KG1 (cell line): ENCODE measurements around the gene NCS1.
A peak's percentile ranks its signal among the peaks of the same experiment; 100 is the strongest.

Experiments used
- DNase-seq: peaks from one replicate; lab custom pipeline; 2025; lab: John Stamatoyannopoulos, UW

Gene NCS1

DNA sequence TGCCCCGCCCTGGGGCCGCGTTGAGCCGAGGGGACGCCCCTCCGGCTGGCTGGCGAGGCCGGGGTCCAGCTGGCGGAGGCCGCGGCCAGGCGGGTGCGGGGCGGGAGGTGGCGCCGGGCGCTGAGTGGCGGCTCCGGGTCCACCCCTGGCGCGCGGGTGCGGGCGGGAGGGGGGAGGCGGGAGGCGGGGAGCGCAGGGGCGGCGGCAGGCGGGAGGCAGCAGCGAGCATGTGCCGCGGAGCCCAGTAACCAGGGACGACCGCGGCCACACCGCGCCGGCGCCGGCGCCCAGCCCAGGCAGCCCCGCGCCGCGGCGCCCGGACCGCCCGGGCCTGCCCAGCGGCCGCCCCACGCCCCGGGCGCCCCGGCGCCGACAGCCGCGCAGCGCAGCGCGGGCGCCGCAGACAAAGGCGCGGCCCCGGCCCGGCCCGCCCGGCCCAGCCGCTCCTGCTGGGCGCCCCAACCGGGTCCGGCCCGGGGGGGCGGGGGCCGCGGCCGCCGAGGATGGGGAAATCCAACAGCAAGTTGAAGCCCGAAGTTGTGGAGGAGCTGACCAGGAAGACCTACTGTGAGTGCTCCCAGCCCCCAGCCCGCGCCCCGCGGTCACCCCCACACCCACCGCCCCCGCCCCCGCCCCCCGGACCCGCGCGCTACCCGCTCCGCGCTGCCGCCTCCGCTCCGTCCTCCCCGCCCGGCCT lies at the start of gene NCS1:
NCS1 (plus strand) TSS at position 244 of the 697 bp plus-strand sequence; CDS start at position 504, 260 bp downstream.
- DNase-seq: no peak

DNA sequence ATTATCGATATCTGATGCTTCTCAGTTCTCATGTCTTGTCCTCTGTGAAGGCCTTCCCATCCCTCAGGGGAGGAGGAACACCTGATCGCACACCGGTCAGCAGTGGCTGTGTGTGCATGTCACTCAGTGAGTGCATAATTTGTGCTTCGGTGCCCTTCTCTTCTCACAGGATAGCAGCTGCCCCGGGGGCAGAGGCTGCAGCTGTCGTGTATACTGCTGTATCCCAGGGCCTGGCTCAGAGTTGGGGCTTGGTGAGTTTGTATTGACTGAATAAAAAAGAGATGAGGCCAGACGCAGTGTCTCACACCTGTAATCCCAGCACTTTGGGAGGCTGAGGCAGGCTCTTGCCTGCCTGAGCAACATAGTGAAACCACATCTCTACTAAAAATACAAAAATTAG lies 49.7 kb upstream of the NCS1 start:
- no peak for DNase-seq

- DNase-seq: no peak
These were observed 47.9 kb upstream of the NCS1 start for GRCh38 chr9:130124085-130124860.

GRCh38 chr9:130126721-130127433 lies 45.3 kb upstream of the NCS1 start:
- no peak for DNase-seq

DNA sequence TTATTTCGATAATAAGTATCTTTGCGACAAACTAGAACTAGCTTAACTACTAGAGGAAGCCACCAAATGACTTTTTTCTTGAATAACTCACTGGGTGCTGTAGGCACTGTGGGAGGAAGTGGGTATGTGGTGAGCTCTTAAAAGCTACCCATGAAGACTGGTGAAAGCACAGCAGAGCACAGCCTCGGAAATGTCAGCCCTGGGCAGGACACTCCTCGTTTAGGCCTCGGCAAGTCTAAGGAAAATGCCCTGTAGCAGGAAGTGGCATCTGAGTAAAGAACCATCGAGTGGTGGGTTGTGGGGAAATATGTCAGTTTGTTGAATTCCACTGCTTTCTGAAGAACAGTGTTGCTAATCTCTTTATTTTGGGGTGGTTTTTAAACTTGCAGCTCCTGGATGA lies 44.0 kb upstream of the NCS1 start:
- peak; percentile 66 for DNase-seq

DNA sequence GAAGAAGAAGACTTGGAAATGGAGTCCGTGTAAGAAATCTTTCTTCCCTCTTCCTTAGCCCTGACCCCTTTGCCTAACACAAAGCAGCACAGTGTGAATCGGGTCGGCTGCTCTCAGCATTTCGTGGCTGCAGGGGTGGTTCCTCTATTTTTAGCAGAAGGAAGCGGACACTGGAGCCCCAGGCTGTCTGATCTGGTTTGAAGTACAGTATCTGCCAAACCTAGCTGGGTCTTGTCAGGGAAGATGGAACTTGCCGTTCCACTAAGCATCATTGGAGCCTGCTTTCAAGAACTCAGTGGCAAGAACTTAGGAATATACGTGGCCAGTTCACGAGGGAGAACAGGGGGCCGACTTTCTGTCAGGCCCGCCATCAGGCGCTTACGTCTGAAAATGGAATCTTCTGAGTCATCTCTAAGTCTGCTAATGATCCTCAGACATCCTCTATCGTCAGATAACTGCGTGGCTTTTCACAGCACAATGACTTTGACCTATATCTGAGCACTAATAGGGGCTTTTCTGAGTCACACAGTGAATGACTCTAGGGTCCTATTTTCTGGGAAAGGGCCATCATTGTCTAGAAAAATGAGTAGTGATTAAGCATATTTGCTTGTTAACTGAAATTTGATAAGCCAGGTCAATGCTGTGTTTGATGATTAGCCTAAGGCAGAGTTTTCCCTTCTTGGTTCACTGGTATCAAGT lies 43.3 kb upstream of the NCS1 start:
- DNase-seq: peak; percentile 66

- no peak for DNase-seq
These were observed 42.7 kb upstream of the NCS1 start for GRCh38 chr9:130129432-130130061.

GRCh38 chr9:130132746-130133145 lies 39.5 kb upstream of the NCS1 start:
- no peak for DNase-seq

GRCh38 chr9:130137081-130137640 lies 35.0 kb upstream of the NCS1 start:
- DNase-seq: no peak

- no peak for DNase-seq
These were observed 34.5 kb upstream of the NCS1 start for GRCh38 chr9:130137641-130138081.

GRCh38 chr9:130138171-130138653 lies 34.0 kb upstream of the NCS1 start:
- DNase-seq: no peak

DNA sequence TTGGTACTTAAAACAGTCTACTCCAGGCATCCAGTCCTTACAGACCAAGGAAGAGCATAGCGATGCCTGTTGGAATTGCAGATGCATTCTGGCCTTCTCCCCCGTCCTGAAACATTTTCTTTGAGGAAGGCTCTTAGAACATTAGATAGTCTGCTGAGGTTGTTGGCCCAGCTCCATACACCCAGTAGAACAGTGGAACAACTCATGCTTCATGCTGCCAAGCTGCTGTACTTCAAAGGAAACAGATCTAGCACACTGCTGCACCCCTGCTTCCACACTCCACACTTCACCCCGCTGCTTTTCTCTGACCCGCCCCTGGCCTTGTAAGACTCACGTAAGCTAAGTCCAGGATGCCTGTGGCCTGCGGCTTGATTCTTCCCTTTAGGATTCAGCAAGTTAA lies 33.4 kb upstream of the NCS1 start:
- DNase-seq: no peak

DNA sequence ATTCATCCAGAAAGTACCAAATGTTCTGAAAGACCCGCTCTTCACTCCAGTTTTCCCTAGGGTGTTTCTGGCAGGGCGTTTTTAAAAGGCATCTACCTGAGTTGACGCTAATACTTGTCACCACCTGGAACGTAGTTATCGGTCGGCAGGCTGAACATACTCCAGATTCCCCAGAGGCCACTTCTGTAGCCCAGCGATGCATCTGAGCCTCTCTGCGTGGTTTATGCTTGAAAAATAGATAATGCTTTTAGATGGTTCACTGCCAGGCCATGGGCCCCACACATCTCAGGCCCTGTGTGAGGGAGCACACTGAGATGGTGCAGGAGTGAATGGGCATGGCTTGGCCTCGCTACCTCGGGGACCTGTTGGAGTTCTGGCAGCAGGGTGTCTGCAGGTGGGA lies 33.0 kb upstream of the NCS1 start:
- DNase-seq: no peak

DNA sequence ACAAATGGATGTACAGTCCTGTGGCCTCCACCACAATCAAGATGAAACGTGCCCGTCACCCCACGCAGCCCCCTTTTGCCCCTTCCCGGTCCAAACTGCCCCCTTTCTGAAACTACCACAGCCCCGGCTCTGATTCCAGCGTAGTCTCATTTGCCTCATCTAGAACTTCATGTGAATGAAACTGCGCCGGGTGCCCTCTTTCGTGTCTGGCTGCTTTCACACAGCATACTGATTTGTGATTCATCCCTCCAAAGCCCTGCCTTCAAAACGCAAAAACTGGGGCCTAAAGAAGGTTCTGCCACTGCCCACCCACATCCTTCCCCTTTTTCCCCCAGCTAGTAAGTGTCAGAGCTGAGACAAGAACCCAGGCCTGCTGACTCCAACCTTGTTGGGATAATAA lies 31.5 kb upstream of the NCS1 start:
- DNase-seq: peak; percentile 73

- no peak for DNase-seq
These were observed 30.1 kb upstream of the NCS1 start for GRCh38 chr9:130142056-130142455.

- no peak for DNase-seq
These were observed 29.6 kb upstream of the NCS1 start for GRCh38 chr9:130142641-130143040.

DNA sequence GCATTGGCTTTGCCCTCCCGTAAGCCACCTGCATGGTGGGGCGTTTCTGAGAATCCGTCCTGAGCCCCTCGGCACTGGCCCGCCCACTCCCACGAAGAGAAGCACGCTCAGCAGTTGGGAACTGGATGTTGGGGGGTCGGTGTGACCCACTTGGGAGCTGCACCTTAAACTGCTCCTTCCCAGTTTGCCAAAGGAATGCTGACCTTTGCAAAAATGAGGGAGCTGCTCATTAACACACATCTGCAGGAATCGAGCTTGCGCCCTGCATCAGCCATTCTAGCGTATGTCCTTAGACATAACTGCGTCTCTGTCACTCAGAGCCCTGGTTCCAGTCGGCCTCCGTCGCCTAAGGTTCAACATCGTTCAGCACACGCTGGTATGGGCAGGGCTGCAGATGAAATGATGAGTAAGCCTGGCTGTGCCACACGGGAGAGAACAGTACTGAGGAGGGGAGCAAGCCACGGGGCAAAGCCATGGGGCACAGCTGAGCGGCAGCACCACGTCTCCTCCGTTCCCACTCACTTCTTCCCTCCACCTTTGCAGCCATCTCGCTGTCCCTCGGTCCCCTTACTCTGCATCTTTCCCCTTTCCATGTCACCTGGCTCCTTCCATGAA lies 28.8 kb upstream of the NCS1 start:
- DNase-seq: no peak

GRCh38 chr9:130143958-130144366 lies 28.2 kb upstream of the NCS1 start:
- DNase-seq: no peak

- DNase-seq: no peak
These were observed 27.5 kb upstream of the NCS1 start for GRCh38 chr9:130144703-130145102.

GRCh38 chr9:130145658-130146057 lies 26.5 kb upstream of the NCS1 start:
- DNase-seq: no peak

- DNase-seq: no peak
These were observed 25.0 kb upstream of the NCS1 start for GRCh38 chr9:130147198-130147597.
